Activated naive CD4-positive, alpha-beta T cell treated with anti-CD3 and anti-CD28 coated beads for 36 hours (primary cell): ENCODE data around the gene GAREM2. TPM values are rescaled to one million over a fixed set of nuclear protein-coding genes. Genes with fewer than 3 reads are reported as not detected.
"Not testable (repeated sequence)": the region's sequence is repeated elsewhere in the genome, so short reads cannot be mapped to it uniquely, and the experiment has no call there.

Experiments used
- CTCF ChIA-PET: fragments of 350-600 bp; sonication (Branson Sonifier 250); formaldehyde crosslinking; loops from one replicate; lab custom pipeline; 2021; ENCODE audit warnings: antibody characterized with exemption; lab: Charles Lee
- DNase-seq: peaks from one replicate; pipeline ENCODE4 v3.0.0-alpha.2; 2020
- H3K27ac Mint-ChIP-seq: one replicate; pipeline ENCODE4 v1.8.0; 2021; ENCODE audit warnings: mild to moderate bottlenecking, mixed read lengths
- H3K27me3 Mint-ChIP-seq: one replicate; pipeline ENCODE4 v1.8.0; 2021; ENCODE audit warnings: low read depth, mixed read lengths
- H3K36me3 Mint-ChIP-seq: one replicate; pipeline ENCODE4 v1.8.0; 2021; ENCODE audit warnings: low read depth, mixed read lengths
- H3K4me1 Mint-ChIP-seq: one replicate; pipeline ENCODE4 v1.8.0; 2021; ENCODE audit warnings: low read depth, mixed read lengths
- H3K4me3 Mint-ChIP-seq: one replicate; pipeline ENCODE4 v1.8.0; 2021; ENCODE audit warnings: mild to moderate bottlenecking, moderate library complexity, mixed read lengths
- H3K9me3 Mint-ChIP-seq: one replicate; pipeline ENCODE4 v1.8.0; 2021; ENCODE audit warnings: mixed read lengths
- intact Hi-C: fragments of 100-400 bp; cut with micrococcal nuclease; formaldehyde crosslinking; loops from one replicate; pipeline ENCODE4 v1.15.1; 2023
- total RNA-seq, 2 experiments: library from RNA; stranded (reverse); gene quantifications; one replicate each; pipeline ENCODE4 v1.2.3, GENCODE V29; 2021

GAREM2 gene
- total RNA-seq, 2 experiments from 2014 or later = 1.1 to 1.3 TPM

GRCh38 chr2:26150243-26150642 lies 22.6 kb upstream of the GAREM2 start:
- Mint-ChIP-seq H3K36me3 (no peaks in the 10 kb centered on the region), H3K4me3 (no peak overlapping the region), H3K27me3 (peaks cover 11% of the 10 kb centered on the region), H3K4me1 (no peaks in the 10 kb centered on the region), H3K27ac (no peak overlapping the region), H3K9me3 (no peaks in the 10 kb centered on the region)
- intact Hi-C loops = no loop called here
- CTCF ChIA-PET = interaction anchor here (2.1 kb wide), 1 partner anchor 159 kb away, joined by 5 read pairs; no protein-coding TSS in a partner anchor
- no peak for DNase-seq

GRCh38 chr2:26157580-26157979 lies 15.3 kb upstream of the GAREM2 start:
- DNase-seq = no peak
- Mint-ChIP-seq H3K9me3 (no peaks in the 10 kb centered on the region), H3K4me3 (no peak overlapping the region), H3K27me3 (no peaks in the 10 kb centered on the region), H3K27ac (no peak overlapping the region), H3K4me1 (no peaks in the 10 kb centered on the region), H3K36me3 (no peaks in the 10 kb centered on the region)
- CTCF ChIA-PET = interaction anchor here (0.6 kb wide), 1 partner anchor 24 kb away, joined by 3 read pairs; no protein-coding TSS in a partner anchor
- intact Hi-C loops = no loop called here

GRCh38 chr2:26161926-26162325 lies 11.0 kb upstream of the GAREM2 start:
- CTCF ChIA-PET = interaction anchor here (1.0 kb wide), 1 partner anchor 211 kb away, joined by 4 read pairs; no protein-coding TSS in a partner anchor
- no peaks in the 10 kb centered on the region for H3K36me3 Mint-ChIP-seq
- H3K27me3 Mint-ChIP-seq = no peaks in the 10 kb centered on the region
- H3K4me1 Mint-ChIP-seq = no peaks in the 10 kb centered on the region
- no peak overlapping the region for H3K27ac Mint-ChIP-seq
- intact Hi-C loops = no loop called here
- no peak overlapping the region for H3K4me3 Mint-ChIP-seq
- DNase-seq = no peak
- H3K9me3 Mint-ChIP-seq = no peaks in the 10 kb centered on the region

- intact Hi-C loops = no loop called here
- Mint-ChIP-seq H3K4me3 (no peak overlapping the region), H3K9me3 (no peaks in the 10 kb centered on the region), H3K27me3 (no peaks in the 10 kb centered on the region), H3K36me3 (no peaks in the 10 kb centered on the region), H3K4me1 (no peaks in the 10 kb centered on the region), H3K27ac (no peak overlapping the region)
- no peak for DNase-seq
- CTCF ChIA-PET = no interaction called here
Observed at GRCh38 chr2:26162963-26163362, 9.9 kb upstream of the GAREM2 start.

GRCh38 chr2:26164231-26164630 lies 8.7 kb upstream of the GAREM2 start:
- no peaks in the 10 kb centered on the region for H3K4me1 Mint-ChIP-seq
- H3K4me3 Mint-ChIP-seq = no peak overlapping the region
- intact Hi-C loops = no loop called here
- no peak for DNase-seq
- H3K27ac Mint-ChIP-seq = no peak overlapping the region
- H3K36me3 Mint-ChIP-seq = no peaks in the 10 kb centered on the region
- CTCF ChIA-PET = no interaction called here
- H3K9me3 Mint-ChIP-seq = no peaks in the 10 kb centered on the region
- no peaks in the 10 kb centered on the region for H3K27me3 Mint-ChIP-seq

GRCh38 chr2:26164641-26165211 lies 8.2 kb upstream of the GAREM2 start:
- no peaks in the 10 kb centered on the region for H3K4me1 Mint-ChIP-seq
- no peaks in the 10 kb centered on the region for H3K9me3 Mint-ChIP-seq
- H3K27me3 Mint-ChIP-seq = no peaks in the 10 kb centered on the region
- intact Hi-C loops = no loop called here
- H3K4me3 Mint-ChIP-seq = no peak overlapping the region
- H3K36me3 Mint-ChIP-seq = no peaks in the 10 kb centered on the region
- CTCF ChIA-PET = interaction anchor here (0.7 kb wide), 1 partner anchor 201 kb away, joined by 3 read pairs; no protein-coding TSS in a partner anchor
- DNase-seq = no peak
- peak overlapping the region; percentile 59 for H3K27ac Mint-ChIP-seq

- Mint-ChIP-seq H3K36me3 (no peaks in the 10 kb centered on the region), H3K27me3 (no peaks in the 10 kb centered on the region), H3K4me1 (no peaks in the 10 kb centered on the region), H3K27ac (no peak overlapping the region), H3K9me3 (no peaks in the 10 kb centered on the region), H3K4me3 (no peak overlapping the region)
- intact Hi-C loops = no loop called here
- CTCF ChIA-PET = interaction anchor here (0.7 kb wide), 1 partner anchor 201 kb away, joined by 3 read pairs; no protein-coding TSS in a partner anchor
- DNase-seq = no peak
Observed at GRCh38 chr2:26165403-26165802, 7.5 kb upstream of the GAREM2 start.

- CTCF ChIA-PET = interaction anchor here (0.6 to 0.8 kb wide), 2 partner anchors 164 to 214 kb away, joined by 3 read pairs; no protein-coding TSS in a partner anchor
- DNase-seq, intact Hi-C loops, H3K9me3 Mint-ChIP-seq, H3K4me3 Mint-ChIP-seq, H3K4me1 Mint-ChIP-seq, H3K27me3 Mint-ChIP-seq, H3K27ac Mint-ChIP-seq, H3K36me3 Mint-ChIP-seq: not testable (repeated sequence)
Observed at GRCh38 chr2:26166541-26166940, 6.3 kb upstream of the GAREM2 start.

GRCh38 chr2:26168785-26169184 lies 4.1 kb upstream of the GAREM2 start:
- Mint-ChIP-seq H3K36me3 (no peaks in the 10 kb centered on the region), H3K4me1 (peaks cover 9% of the 10 kb centered on the region), H3K27ac (no peak overlapping the region), H3K4me3 (no peak overlapping the region), H3K9me3 (no peaks in the 10 kb centered on the region), H3K27me3 (peaks cover 11% of the 10 kb centered on the region)
- CTCF ChIA-PET = interaction anchor here (0.6 to 1.0 kb wide), 2 partner anchors 98 to 117 kb away, joined by 3 to 4 read pairs; no protein-coding TSS in a partner anchor
- intact Hi-C loops = no loop called here
- DNase-seq = no peak

- no peaks in the 10 kb centered on the region for H3K36me3 Mint-ChIP-seq
- intact Hi-C loops = no loop called here
- peaks cover 9% of the 10 kb centered on the region for H3K4me1 Mint-ChIP-seq
- H3K27ac Mint-ChIP-seq = no peak overlapping the region
- CTCF ChIA-PET = interaction anchor here (1.0 to 1.2 kb wide), 2 partner anchors 98 to 218 kb away, joined by 4 read pairs; no protein-coding TSS in a partner anchor
- H3K9me3 Mint-ChIP-seq = no peaks in the 10 kb centered on the region
- H3K4me3 Mint-ChIP-seq = no peak overlapping the region
- DNase-seq = no peak
- H3K27me3 Mint-ChIP-seq = peaks cover 12% of the 10 kb centered on the region
Observed at GRCh38 chr2:26169226-26169625, 3.7 kb upstream of the GAREM2 start.

- Mint-ChIP-seq H3K9me3 (no peaks in the 10 kb centered on the region), H3K36me3 (no peaks in the 10 kb centered on the region), H3K4me3 (no peak overlapping the region), H3K4me1 (peaks cover 12% of the 10 kb centered on the region), H3K27me3 (peaks cover 19% of the 10 kb centered on the region), H3K27ac (no peak overlapping the region)
- intact Hi-C loops = no loop called here
- CTCF ChIA-PET = interaction anchor here (1.0 to 1.2 kb wide), 2 partner anchors 97 to 219 kb away, joined by 4 read pairs; no protein-coding TSS in a partner anchor
- no peak for DNase-seq
Observed at GRCh38 chr2:26169681-26170414, 3.0 kb upstream of the GAREM2 start.

GRCh38 chr2:26170795-26171194 lies 2.1 kb upstream of the GAREM2 start:
- Mint-ChIP-seq H3K27me3 (peaks cover 20% of the 10 kb centered on the region), H3K9me3 (no peaks in the 10 kb centered on the region), H3K27ac (no peak overlapping the region), H3K36me3 (no peaks in the 10 kb centered on the region), H3K4me1 (peaks cover 12% of the 10 kb centered on the region), H3K4me3 (no peak overlapping the region)
- CTCF ChIA-PET = no interaction called here
- no peak for DNase-seq
- intact Hi-C loops = loop anchor here (1.0 kb wide), 2 partner anchors 160 to 299 kb away; no protein-coding TSS in a partner anchor
